Measurements from ENCODE around the gene TOMM40L.

TOMM40L gene

GRCh38 chr1:161260376-161261260 lies 34.8 kb downstream of the TOMM40L start:
- H3K27me3 Mint-ChIP-seq: peaks cover 38% of the 10 kb centered on the region
- peaks cover 19% of the 10 kb centered on the region for H3K4me1 Mint-ChIP-seq
- no peak for DNase-seq (ENCODE audit: low spot score in 2 of 2)
- H3K27ac Mint-ChIP-seq: no peak overlapping the region
- H3K36me3 Mint-ChIP-seq: peaks cover 10% of the 10 kb centered on the region
- no peak overlapping the region for H3K4me3 Mint-ChIP-seq
- ATAC-seq (ENCODE audit: low read depth): peak; percentile 41
- peaks cover 8% of the 10 kb centered on the region for H3K9me3 Mint-ChIP-seq

- Mint-ChIP-seq H3K4me3 (no peak overlapping the region), H3K9me3 (peaks cover 5% of the 10 kb centered on the region), H3K4me1 (peaks cover 19% of the 10 kb centered on the region), H3K36me3 (peaks cover 7% of the 10 kb centered on the region), H3K27ac (no peak overlapping the region), H3K27me3 (peaks cover 36% of the 10 kb centered on the region)
- ATAC-seq (ENCODE audit: low read depth) (peak; percentile 28), DNase-seq (ENCODE audit: low spot score in 2 of 2) (no peak)
Observed at GRCh38 chr1:161261261-161262235, 35.7 kb downstream of the TOMM40L start.

GRCh38 chr1:161265305-161265704 lies 39.4 kb downstream of the TOMM40L start:
- ATAC-seq (ENCODE audit: low read depth) (no peak), DNase-seq (ENCODE audit: low spot score in 2 of 2) (no peak)
- peaks cover 19% of the 10 kb centered on the region for H3K4me1 Mint-ChIP-seq
- H3K27ac Mint-ChIP-seq: no peak overlapping the region
- no peaks in the 10 kb centered on the region for H3K9me3 Mint-ChIP-seq
- no peak overlapping the region for H3K4me3 Mint-ChIP-seq
- H3K36me3 Mint-ChIP-seq: no peaks in the 10 kb centered on the region
- peaks cover 19% of the 10 kb centered on the region for H3K27me3 Mint-ChIP-seq

- Mint-ChIP-seq H3K4me3 (no peak overlapping the region), H3K27me3 (peaks cover 16% of the 10 kb centered on the region), H3K27ac (no peak overlapping the region), H3K36me3 (no peaks in the 10 kb centered on the region), H3K4me1 (peaks cover 14% of the 10 kb centered on the region), H3K9me3 (no peaks in the 10 kb centered on the region)
- DNase-seq (ENCODE audit: low spot score in 2 of 2): no peak
- ATAC-seq (ENCODE audit: low read depth): no peak
Observed at GRCh38 chr1:161266202-161266601, 40.3 kb downstream of the TOMM40L start.

GRCh38 chr1:161266836-161267235 lies 41.0 kb downstream of the TOMM40L start:
- no peaks in the 10 kb centered on the region for H3K36me3 Mint-ChIP-seq
- no peak for ATAC-seq (ENCODE audit: low read depth)
- no peak for DNase-seq (ENCODE audit: low spot score in 2 of 2)
- peaks cover 8% of the 10 kb centered on the region for H3K4me1 Mint-ChIP-seq
- peaks cover 11% of the 10 kb centered on the region for H3K27me3 Mint-ChIP-seq
- no peaks in the 10 kb centered on the region for H3K9me3 Mint-ChIP-seq
- H3K27ac Mint-ChIP-seq: no peak overlapping the region
- no peak overlapping the region for H3K4me3 Mint-ChIP-seq

GRCh38 chr1:161267321-161267720 lies 41.5 kb downstream of the TOMM40L start:
- Mint-ChIP-seq H3K4me1 (peaks cover 8% of the 10 kb centered on the region), H3K27ac (no peak overlapping the region)
- ATAC-seq (ENCODE audit: low read depth): no peak

GRCh38 chr1:161273402-161273801 lies 47.5 kb downstream of the TOMM40L start:
- Mint-ChIP-seq H3K4me1 (no peaks in the 10 kb centered on the region), H3K27me3 (peaks cover 10% of the 10 kb centered on the region), H3K9me3 (no peaks in the 10 kb centered on the region), H3K4me3 (no peak overlapping the region), H3K36me3 (no peaks in the 10 kb centered on the region), H3K27ac (no peak overlapping the region)
- DNase-seq (ENCODE audit: low spot score in 2 of 2) (no peak), ATAC-seq (ENCODE audit: low read depth) (no peak)

More at GRCh38 chr1:161267321-161267720, 41.5 kb downstream of the TOMM40L start:
- DNase-seq (ENCODE audit: low spot score in 2 of 2): no peak
- peaks cover 8% of the 10 kb centered on the region for H3K27me3 Mint-ChIP-seq
- no peaks in the 10 kb centered on the region for H3K36me3 Mint-ChIP-seq
- no peaks in the 10 kb centered on the region for H3K9me3 Mint-ChIP-seq
- no peak overlapping the region for H3K4me3 Mint-ChIP-seq

GRCh38 chr1:161274874-161275273 lies 49.0 kb downstream of the TOMM40L start:
- Mint-ChIP-seq H3K4me1 (no peaks in the 10 kb centered on the region), H3K9me3 (no peaks in the 10 kb centered on the region), H3K4me3 (no peak overlapping the region), H3K36me3 (no peaks in the 10 kb centered on the region), H3K27me3 (peaks cover 10% of the 10 kb centered on the region), H3K27ac (no peak overlapping the region)
- ATAC-seq (ENCODE audit: low read depth): no peak
- no peak for DNase-seq (ENCODE audit: low spot score in 2 of 2)

Data from memory B cell (primary cell).